Caki2 (cell line): ENCODE measurements around the gene OSTM1. TPM values are rescaled to one million over a fixed set of nuclear protein-coding genes. Genes with fewer than 3 reads are reported as not detected.
A peak's percentile ranks its signal among the peaks of the same experiment; 100 is the strongest.
"Not testable (repeated sequence)": the region's sequence is repeated elsewhere in the genome, so short reads cannot be mapped to it uniquely, and the experiment has no call there.

Source experiments
- DNase-seq: peaks from one replicate; pipeline ENCODE4 v3.0.0-alpha.2; 2015; ENCODE audit warnings: low read depth
- in situ Hi-C: cut with HindIII; loops from 2 replicates; pipeline ENCODE4 v1.10.0; 2016; ENCODE audit warnings: low sequenced_read_pairs, low pct_unique_long_range_greater_than_20kb, mixed read lengths
- total RNA-seq: library from RNA; depleted of rRNA; stranded (reverse); fragments of >200 nt; shearing (Covaris generic); gene quantifications from 2 replicates; pipeline ENCODE4 v1.2.3, GENCODE V29; 2014; ENCODE audit warnings: low replicate concordance

OSTM1 gene
- total RNA-seq, 1 experiment from 2014 or later: 10.3 TPM

GRCh38 chr6:108031968-108032367 lies 42.6 kb downstream of the OSTM1 start:
- in situ Hi-C loops: no loop called here
- DNase-seq: no peak

GRCh38 chr6:108030211-108030610 lies 44.3 kb downstream of the OSTM1 start:
- in situ Hi-C loops: no loop called here
- no peak for DNase-seq

- DNase-seq: no peak
- in situ Hi-C loops: no loop called here
These were observed 45.2 kb downstream of the OSTM1 start for GRCh38 chr6:108029226-108029921.

GRCh38 chr6:108027594-108027993 lies 46.9 kb downstream of the OSTM1 start:
- DNase-seq: peak; percentile 36
- in situ Hi-C loops: no loop called here

- no peak for DNase-seq
- in situ Hi-C loops: no loop called here
These were observed 47.5 kb downstream of the OSTM1 start for GRCh38 chr6:108027056-108027455.

GRCh38 chr6:108024427-108025073 lies 50.0 kb downstream of the OSTM1 start:
- DNase-seq: no peak
- in situ Hi-C loops: no loop called here

- in situ Hi-C loops: no loop called here
- no peak for DNase-seq
These were observed 53.9 kb downstream of the OSTM1 start for GRCh38 chr6:108020472-108021116.

- in situ Hi-C loops, DNase-seq: not testable (repeated sequence)
These were observed 58.3 kb downstream of the OSTM1 start for GRCh38 chr6:108016283-108016682.

GRCh38 chr6:108013787-108014439 lies 60.6 kb downstream of the OSTM1 start:
- in situ Hi-C loops: no loop called here

GRCh38 chr6:108009894-108010293 lies 64.6 kb downstream of the OSTM1 start:
- in situ Hi-C loops: no loop called here

More at GRCh38 chr6:108013787-108014439, 60.6 kb downstream of the OSTM1 start:
- DNase-seq: no peak

GRCh38 chr6:108009258-108009657 lies 65.3 kb downstream of the OSTM1 start:
- DNase-seq, in situ Hi-C loops: not testable (repeated sequence)

More at GRCh38 chr6:108009894-108010293, 64.6 kb downstream of the OSTM1 start:
- no peak for DNase-seq

GRCh38 chr6:108008363-108008762 lies 66.2 kb downstream of the OSTM1 start:
- in situ Hi-C loops: no loop called here
- no peak for DNase-seq

GRCh38 chr6:108005961-108006360 lies 68.6 kb downstream of the OSTM1 start:
- in situ Hi-C loops: no loop called here
- no peak for DNase-seq

- in situ Hi-C loops: no loop called here
- no peak for DNase-seq
These were observed 69.7 kb downstream of the OSTM1 start for GRCh38 chr6:108004861-108005260.

GRCh38 chr6:108002365-108003221 lies 71.9 kb downstream of the OSTM1 start:
- in situ Hi-C loops: no loop called here
- DNase-seq: peak; percentile 86

- in situ Hi-C loops: no loop called here
- no peak for DNase-seq
These were observed 72.8 kb downstream of the OSTM1 start for GRCh38 chr6:108001696-108002231.

- DNase-seq, in situ Hi-C loops: not testable (repeated sequence)
These were observed 74.3 kb downstream of the OSTM1 start for GRCh38 chr6:108000259-108000658.

GRCh38 chr6:107999341-107999740 lies 75.2 kb downstream of the OSTM1 start:
- in situ Hi-C loops: no loop called here
- no peak for DNase-seq
